A673 (cell line): ENCODE results near the gene PTBP1.

Source experiments
- CTCF ChIP-seq: fragments of 300-800, 200-600 bp; sonication (generic); conservative IDR thresholded peaks from 2 replicates; pipeline ENCODE4 v1.5.1; 2017; ENCODE audit warnings: low read depth, mild to moderate bottlenecking, antibody characterized with exemption, low read length, moderate library complexity, mixed read lengths
- EZH2 ChIP-seq: fragments of 200-600 bp; sonication (generic); IDR thresholded peaks from 2 replicates; pipeline ENCODE4 v1.6.1; 2017; ENCODE audit warnings: borderline replicate concordance, low read depth, mild to moderate bottlenecking, mixed read lengths, antibody characterized with exemption, low read length; ENCODE audit not compliant: poor library complexity, severe bottlenecking

GRCh38 chr19:811506-812048 is 14.3 kb downstream of the PTBP1 start:
- TF ChIP-seq CTCF: no peak
- TF ChIP-seq EZH2: no peak
